Right renal pelvis (tissue), 4 donors: ENCODE data around the gene ZNF292. TPM values are rescaled to one million over a fixed set of nuclear protein-coding genes. Genes with fewer than 3 reads are reported as not detected.
"Not testable (repeated sequence)": the region's sequence is repeated elsewhere in the genome, so short reads cannot be mapped to it uniquely, and the experiment has no call there.

Experiments used
- DNase-seq, 4 donors: peaks; one replicate each; pipeline ENCODE4 v3.0.0-alpha.2; 2013; ENCODE audit warnings: low read depth in 4 of 4, low spot score in 3 of 4, missing footprints in 1 of 4
- polyA plus RNA-seq, 4 donors: library from polyadenylated mRNA; unstranded; fragments of 120-200 nt; gene quantifications; one replicate each; pipeline ENCODE4 v1.2.1, GENCODE V29; 2013; ENCODE audit not compliant: insufficient read length in 4 of 4

Gene ZNF292
- polyA plus RNA-seq, 4 donors, result 35.8 to 42.5 (median 39.0) TPM

GRCh38 chr6:87259791-87260190, 104.4 kb downstream of the ZNF292 start:
- no peak for DNase-seq

GRCh38 chr6:87261534-87261933, 106.2 kb downstream of the ZNF292 start:
- no peak for DNase-seq

GRCh38 chr6:87264481-87264880, 109.1 kb downstream of the ZNF292 start:
- DNase-seq, result no peak

GRCh38 chr6:87274660-87275274, 119.4 kb downstream of the ZNF292 start:
- DNase-seq, result no peak

- no peak for DNase-seq
These were observed 121.3 kb downstream of the ZNF292 start for GRCh38 chr6:87276624-87277023.

- DNase-seq, result no peak
These were observed 121.8 kb downstream of the ZNF292 start for GRCh38 chr6:87277123-87277522.

GRCh38 chr6:87279196-87279595, 123.8 kb downstream of the ZNF292 start:
- no peak for DNase-seq

GRCh38 chr6:87281426-87281825, 126.1 kb downstream of the ZNF292 start:
- no peak for DNase-seq

- DNase-seq, result no peak
These were observed 127.4 kb downstream of the ZNF292 start for GRCh38 chr6:87282743-87283142.

- no peak for DNase-seq
These were observed 128.1 kb downstream of the ZNF292 start for GRCh38 chr6:87283461-87283860.

GRCh38 chr6:87287251-87287650, 131.9 kb downstream of the ZNF292 start:
- DNase-seq, result no peak

- DNase-seq, result no peak
These were observed 134.2 kb downstream of the ZNF292 start for GRCh38 chr6:87289571-87289970.

- no peak for DNase-seq
These were observed 136.5 kb downstream of the ZNF292 start for GRCh38 chr6:87291883-87292282.

GRCh38 chr6:87293526-87293925, 138.2 kb downstream of the ZNF292 start:
- DNase-seq, result no peak

- no peak for DNase-seq
These were observed 141.8 kb downstream of the ZNF292 start for GRCh38 chr6:87297119-87297518.

GRCh38 chr6:87301277-87301676, 145.9 kb downstream of the ZNF292 start:
- DNase-seq, result not testable (repeated sequence)

- no peak for DNase-seq
These were observed 153.6 kb downstream of the ZNF292 start for GRCh38 chr6:87308970-87309369.

GRCh38 chr6:87312860-87313259, 157.5 kb downstream of the ZNF292 start:
- DNase-seq, result no peak

Other genes starting within 250 kb of the ZNF292 start
- under 1 TPM; 0.69 to 0.96 (median 0.78) TPM for gene HTR1E, start 218.0 kb upstream of the ZNF292 start, polyA plus RNA-seq
- 1 to 10 TPM in 2 of 4 donors, not detected in 2; 1.0 to 2.9 TPM for gene CGA, start 60.5 kb upstream of the ZNF292 start, polyA plus RNA-seq
- 10 to 100 TPM; 17.8 to 21.9 (median 20.0) TPM for gene SMIM8, start 167.0 kb downstream of the ZNF292 start, polyA plus RNA-seq
- under 1 TPM in 3 of 4 donors, not detected in 1; 0.10 to 0.21 (median 0.10) TPM for gene GJB7, start 173.7 kb downstream of the ZNF292 start, polyA plus RNA-seq
- gene C6orf163, start 189.2 kb downstream of the ZNF292 start, polyA plus RNA-seq, result 1 to 10 TPM; 2.0 to 3.3 (median 2.7) TPM